Epithelial cell of prostate (primary cell): ENCODE data around the gene TENM4.
A peak's percentile ranks its signal among the peaks of the same experiment; 100 is the strongest.

ENCODE experiments used
- DNase-seq: peaks from one replicate; pipeline ENCODE4 v3.0.0-alpha.2; 2011; ENCODE audit warnings: low read depth, low spot score
- H3K27ac ChIP-seq: fragments of 450-650 bp; 2 replicates; pipeline ENCODE4 v1.5.1; 2017; ENCODE audit warnings: mild to moderate bottlenecking

Gene TENM4

DNA sequence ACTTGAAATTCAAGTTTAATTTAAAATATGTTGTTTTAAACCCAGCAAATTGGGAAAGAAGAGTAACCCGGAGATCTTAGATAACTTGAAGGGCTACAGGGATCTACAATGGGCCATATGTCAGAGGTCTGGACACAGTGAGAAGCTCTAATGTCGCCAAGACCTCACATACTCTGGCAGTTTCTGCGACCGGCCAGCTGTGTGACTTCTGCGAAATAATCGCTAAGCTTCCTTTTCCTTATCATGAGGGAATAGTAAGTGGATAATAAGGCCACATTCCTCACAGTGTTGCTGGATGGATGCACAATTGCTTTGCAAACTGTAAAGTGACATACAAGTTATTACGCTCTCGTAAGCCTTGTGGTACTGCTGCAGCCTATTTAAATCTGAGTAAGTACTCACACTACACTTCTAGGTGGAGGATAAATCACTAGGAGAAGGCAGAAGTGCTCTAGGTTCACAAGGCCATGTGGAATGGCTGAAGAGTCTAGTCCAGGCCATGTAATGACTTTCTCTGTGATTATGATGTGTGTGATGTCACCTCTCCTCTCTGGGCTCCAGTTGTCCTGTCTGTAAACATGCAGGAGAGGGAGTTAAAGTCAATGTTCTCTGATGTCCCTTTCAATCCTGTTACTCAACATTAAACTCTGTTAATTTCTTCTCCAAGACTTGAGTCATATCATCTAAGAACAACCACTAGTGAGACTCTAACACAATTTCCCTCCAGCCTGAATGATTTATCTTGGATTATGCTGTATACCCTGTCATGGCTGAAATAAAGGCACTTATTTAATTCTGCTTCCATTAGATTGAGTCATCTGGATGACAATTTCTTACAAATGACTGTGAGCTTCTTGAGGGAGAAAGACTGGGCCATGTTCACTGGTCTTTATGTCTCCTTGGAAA, 673.5 kb downstream of the TENM4 start:
- no peak for DNase-seq
- no peak overlapping the region for H3K27ac ChIP-seq

DNA sequence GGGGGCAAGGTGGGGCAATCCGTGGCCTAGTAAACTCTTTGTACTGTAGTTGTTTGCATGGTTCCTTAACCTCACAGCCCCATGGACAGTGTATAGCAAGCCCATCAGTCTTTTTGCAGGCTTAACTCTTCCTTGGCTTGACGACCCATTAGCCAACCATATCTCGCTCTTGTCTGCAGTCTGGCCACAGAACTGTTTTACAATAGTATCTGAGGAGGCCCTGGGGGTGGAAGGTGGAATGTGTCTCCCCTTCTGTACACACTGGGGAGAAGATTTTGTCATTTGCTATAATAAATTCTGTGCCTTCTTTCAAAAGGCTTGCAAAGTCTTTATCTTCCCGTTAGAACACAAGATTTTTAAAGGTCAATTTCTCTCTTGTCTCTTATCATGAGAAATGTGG, 675.9 kb downstream of the TENM4 start:
- H3K27ac ChIP-seq: no peak overlapping the region
- no peak for DNase-seq

DNA sequence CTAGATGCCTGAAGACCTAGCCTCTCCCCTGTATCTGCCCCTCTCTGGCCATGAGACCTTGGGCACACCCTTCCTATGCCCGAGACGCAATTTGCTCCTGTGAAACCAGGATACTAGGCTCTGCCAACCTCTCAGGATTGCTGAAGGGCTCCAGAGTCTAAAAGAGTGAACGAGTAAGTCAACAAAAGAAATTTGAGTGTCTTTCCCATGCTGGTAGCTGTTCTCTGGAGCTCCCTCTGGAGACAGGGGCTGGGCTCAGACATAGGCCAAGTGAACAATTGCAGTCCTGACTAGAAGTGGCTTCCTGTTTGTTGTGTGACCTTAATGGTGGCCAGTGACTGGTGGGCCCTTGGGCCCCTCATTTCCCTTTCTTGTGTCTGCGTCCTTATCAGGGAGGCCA, 677.2 kb downstream of the TENM4 start:
- H3K27ac ChIP-seq: no peak overlapping the region
- DNase-seq: no peak

DNA sequence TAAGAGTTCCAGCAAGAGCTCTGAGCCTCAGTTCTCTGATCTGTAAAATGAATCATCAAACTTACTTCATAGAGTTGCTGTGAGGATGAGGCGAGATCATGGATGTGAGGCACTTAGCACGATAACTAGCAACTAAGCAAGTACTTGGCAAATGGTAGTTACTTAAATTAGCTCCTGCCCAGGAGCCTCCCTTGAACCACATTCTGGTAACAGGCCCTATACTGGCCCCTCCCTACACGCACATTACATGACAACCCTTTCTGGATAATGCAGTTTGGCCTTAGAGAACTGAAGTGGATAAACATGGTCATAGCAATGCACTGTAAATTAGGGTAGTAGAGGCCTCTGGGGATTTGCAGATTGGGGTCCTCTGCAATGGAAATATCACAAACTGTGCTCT, 678.7 kb downstream of the TENM4 start:
- DNase-seq: no peak
- no peak overlapping the region for H3K27ac ChIP-seq

DNA sequence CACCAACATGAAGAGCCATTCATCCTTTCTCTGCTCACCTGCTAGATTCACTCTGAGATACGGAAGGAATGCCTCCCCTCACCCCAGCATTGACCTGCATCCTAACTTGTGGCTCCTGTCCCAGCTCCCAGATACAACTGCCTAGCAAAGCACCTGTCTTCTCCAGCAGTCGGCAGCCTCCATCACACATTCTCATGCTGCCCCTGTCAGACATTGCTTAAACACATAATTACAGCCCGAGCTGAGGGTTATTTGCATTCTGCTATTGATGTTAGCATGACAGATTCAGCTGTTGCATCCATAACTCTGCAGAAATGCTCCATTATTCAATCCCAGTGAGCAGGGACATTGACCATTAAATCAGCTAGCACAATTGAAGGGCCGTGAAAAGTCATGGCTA, 681.8 kb downstream of the TENM4 start:
- no peak overlapping the region for H3K27ac ChIP-seq
- no peak for DNase-seq

DNA sequence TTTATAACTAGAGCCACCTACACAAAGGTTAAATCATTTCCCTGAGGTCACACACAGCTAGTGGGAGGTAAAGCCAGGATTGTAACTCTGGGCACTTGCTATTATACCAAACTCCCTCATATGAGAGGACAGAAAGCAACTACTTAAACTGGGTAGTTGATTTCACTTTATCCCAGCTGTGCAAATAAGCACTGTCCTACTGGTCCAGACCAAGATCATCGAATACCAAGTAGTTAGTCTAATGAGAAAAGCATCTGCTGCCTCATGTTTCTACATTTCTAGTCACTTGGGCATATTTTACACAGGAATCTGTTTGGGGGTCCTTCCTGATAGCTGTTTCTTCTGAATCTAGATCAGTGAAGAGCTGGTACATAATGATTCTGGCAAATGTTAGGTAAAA, 687.5 kb downstream of the TENM4 start:
- no peak for DNase-seq
- no peak overlapping the region for H3K27ac ChIP-seq

DNA sequence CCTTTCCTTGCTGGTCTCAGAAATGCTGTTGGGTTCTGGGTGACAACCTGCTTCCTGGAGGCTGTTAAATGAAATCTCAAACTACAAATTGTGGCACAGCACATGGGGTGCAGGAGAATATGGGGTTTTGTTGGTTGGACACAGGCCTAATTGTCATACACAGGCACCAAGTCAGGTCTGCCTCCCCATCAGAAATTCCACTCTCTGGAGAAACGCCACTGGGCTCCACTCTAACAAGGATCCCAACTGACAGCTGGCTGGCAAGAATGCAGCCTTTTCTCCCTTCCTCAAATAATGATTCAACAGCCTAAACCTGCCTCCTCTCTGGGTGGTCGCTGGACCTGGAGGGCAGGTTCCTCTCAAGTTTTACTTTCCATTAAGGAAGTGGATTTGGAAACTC, 688.3 kb downstream of the TENM4 start:
- DNase-seq: no peak
- no peak overlapping the region for H3K27ac ChIP-seq

DNA sequence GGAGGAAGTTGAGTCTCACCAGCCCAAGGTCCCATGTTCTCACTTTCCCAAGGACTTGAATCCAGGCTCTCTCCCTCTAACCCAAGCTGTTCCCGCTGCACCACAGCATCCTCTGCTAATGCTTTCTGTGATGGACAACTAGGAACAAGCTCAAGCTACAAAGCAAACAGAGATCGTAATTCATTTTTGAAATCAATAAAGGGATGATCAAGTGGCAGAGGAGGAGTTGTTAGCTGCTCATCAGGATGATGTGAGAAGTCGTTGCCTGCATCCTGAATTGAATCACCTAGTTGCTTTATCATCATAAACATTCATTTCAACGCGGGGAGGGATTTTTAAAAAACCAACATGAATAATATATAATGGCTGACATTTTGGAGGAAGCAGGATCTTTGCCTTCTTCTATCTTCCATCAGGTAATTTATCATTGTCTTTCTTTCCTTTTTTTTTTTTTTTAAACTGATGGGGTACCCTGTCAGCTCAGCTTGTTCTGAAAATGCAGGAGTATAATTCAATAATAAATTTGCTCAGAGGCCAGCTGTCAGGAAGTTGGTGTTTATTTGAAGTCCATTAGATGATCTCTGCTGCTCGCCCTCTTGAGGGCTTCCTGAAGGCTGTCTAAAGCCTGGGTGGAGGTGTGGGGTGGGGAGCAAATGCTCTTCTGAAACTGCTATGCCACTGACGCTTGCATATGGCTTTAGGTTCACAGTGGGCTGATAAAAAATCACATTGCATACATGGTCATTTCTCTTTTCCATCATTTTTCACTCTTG, 691.7 kb downstream of the TENM4 start:
- no peak overlapping the region for H3K27ac ChIP-seq

DNA sequence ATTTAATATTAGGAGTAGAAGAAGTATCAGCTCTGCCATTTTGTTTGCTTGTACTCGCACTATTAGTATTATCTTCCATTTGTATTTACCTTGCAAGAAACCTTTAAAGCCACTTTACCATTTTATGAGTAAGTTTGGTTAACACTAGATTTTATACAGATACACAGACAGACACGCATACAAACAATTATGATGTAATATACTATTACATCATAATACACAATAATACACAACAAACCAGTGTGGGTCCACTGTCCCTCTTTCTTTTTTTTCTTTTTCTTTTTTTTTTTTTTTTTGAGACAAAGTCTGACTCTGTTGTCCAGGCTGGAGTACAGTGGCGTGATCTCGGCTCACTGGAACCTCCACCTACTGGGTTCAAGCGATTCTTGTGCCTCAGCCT, 695.9 kb downstream of the TENM4 start:
- no peak overlapping the region for H3K27ac ChIP-seq
- no peak for DNase-seq

More for the DNA sequence above, 691.7 kb downstream of the TENM4 start:
- DNase-seq: no peak

DNA sequence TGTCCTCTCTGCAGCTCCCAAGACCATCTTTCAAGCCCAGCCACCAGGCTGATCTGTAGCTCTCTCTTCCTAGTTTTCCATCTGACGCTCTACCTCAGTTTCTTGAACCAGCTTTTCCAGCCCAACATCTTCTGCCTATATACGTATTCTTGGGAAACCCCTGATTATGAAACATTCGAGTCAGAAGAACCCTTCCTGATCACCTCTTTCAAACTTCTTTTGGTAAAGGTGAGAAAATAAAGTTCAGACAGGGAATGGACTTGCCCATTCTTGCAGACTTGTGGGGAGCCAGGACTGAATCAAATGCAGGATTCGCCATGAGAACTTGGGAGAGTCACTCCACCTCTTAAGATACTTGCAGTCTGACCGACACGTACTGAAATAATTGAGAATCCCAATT, 696.6 kb downstream of the TENM4 start:
- H3K27ac ChIP-seq: no peak overlapping the region
- peak; percentile 12 for DNase-seq

DNA sequence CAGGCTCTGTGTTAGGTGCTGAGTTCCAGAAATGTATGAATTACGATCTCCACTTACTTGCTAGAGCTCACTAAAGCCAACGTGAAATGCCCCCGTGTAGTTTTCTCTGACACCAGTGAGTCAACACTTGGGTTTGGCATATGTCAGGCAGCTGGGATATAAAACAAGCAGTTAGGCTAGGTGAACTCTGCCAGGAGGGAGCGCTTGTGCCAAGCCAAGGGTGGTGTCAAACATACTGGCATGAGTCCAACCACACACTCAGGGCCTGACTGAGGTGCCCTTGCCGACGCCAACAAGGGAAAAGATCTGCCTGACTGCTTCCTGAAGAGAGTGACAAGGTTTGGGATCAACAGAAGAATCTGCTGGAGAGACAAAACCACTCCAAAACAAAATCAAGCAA, 698.4 kb downstream of the TENM4 start:
- peak; percentile 10 for DNase-seq

DNA sequence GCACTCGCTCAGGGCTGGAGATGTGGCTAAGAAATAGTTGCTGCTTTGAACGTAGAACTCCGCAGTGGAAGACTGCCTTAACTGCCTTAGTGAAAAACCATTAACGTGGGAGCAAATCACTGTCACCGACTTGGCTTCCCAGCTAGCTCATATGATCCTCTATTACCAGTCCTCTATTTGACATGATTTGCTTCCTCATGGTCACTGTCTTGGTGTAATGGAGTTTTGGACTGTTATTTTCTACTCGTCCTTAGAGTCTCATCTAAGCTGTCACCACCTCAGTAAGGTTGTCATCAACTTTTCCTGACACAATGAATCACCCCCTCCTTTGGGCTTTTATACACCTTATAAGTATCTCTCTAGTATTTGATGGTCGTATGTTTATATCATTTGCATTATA, 699.1 kb downstream of the TENM4 start:
- DNase-seq: no peak
- H3K27ac ChIP-seq: no peak overlapping the region

More for the DNA sequence above, 698.4 kb downstream of the TENM4 start:
- no peak overlapping the region for H3K27ac ChIP-seq

DNA sequence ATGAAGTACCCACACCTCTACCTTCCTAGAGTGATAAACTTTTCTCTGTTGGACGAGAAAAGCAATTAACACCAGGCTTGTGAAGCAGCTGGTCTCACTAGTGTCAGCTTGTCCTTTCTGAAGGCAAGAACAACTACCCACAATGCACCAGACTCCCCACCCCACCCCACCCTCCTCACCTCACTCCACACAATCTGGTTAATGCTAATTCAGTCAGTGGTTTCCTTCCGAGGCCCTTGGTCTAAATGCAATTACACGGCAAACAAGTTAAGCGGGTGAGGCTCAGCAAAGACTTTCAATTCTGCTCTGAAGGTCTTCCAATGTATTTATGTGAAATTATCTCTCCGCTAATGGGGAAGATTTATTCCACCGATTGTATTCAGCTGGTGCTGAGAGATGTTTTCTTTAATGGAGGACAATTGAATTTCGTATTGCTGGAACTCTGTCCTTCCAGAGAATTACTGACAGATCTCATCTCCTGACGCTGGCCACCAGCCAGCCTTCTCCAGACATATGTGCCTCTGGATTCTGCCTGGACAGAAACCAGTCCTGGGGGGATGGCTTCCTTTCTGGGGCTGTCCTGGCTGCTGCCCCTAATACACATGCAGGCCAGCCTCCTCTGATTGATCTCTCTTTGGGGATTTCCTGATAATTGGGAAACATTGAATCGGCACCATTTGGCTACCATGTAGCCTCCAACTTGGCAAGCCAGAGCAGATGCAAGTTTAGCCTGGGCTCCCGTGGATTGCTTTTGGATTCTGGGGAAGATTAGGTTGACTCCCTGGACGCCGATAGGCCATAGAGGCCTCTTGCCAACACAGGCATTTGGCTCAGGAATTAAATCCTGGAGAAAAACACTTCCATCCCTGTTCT, 700.4 kb downstream of the TENM4 start:
- no peak for DNase-seq
- no peak overlapping the region for H3K27ac ChIP-seq

DNA sequence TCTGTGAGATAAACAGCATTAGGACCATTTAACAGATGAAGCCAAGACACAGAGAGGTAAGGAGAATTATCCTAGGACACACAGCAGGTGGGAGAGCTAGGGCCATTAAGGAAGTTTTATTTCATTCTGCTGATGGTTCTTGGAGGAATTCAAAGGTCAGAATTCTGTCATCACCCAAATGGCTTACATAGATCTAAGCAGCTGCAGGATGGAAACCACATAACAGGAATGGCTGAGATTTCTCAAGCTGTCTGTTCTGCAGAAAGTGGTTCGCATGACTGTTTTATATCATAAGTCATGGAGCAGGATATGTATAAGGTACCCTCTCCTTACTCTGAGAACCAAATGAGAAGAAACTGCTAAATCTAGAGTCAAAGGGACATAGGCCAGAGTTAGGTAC, 702.9 kb downstream of the TENM4 start:
- H3K27ac ChIP-seq: no peak overlapping the region
- DNase-seq: no peak

DNA sequence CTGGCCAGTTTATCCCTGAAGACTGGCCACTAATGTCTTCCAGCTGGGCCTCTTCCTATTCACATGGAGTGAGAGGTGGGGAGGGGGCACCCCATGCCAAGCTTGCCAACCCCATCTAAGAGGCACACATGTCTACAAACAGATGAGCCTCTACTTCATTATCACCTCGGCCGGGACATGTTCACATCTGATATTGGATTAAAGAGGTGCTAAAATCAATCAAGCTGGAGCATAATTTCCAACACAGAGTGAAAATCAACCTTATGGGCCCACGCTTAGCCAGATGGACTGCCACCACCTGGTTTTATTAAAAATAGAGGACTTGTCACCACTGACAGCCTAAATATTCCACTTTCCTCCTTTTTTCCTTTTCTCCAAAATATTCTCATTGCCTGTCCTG, 703.5 kb downstream of the TENM4 start:
- DNase-seq: no peak
- no peak overlapping the region for H3K27ac ChIP-seq

DNA sequence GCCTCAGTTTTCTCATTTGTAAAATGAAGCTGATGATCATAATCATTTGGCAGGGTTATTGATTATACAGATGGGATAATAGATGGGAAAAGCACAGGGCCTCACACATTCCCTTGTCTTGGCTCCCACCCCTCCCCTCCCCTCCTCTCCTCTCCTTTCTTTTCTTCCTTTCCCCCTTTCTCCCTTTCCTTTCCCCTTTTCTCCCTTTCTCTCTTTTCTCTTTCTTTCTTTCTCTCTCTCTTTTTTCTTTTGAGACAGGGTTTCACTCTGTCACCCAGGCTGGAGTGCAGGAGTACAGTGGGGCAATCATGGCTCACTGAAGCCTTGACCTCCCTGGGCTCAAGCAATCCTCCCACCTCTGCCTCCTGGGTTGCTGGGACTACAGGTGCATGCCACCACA, 705.1 kb downstream of the TENM4 start:
- no peak for DNase-seq

DNA sequence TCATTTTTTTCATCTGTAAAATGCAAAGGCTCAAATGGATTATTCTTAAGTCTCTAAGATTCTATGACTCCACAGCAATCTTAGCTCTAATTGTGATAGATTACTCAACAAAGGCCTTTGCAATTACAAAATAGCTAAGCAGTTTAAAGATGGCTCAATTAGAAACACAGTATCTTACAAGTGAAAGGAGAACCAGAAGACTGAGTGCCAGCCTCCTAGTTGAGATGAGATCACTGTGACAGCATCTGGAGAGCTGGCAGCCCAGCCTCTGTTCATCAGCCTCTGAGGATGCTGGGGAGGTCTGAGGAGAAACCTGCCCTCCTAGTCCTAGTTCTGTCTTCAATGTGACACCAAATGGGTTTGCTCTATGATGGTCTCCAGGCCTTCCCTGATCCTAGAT, 707.8 kb downstream of the TENM4 start:
- no peak overlapping the region for H3K27ac ChIP-seq
- no peak for DNase-seq

More for the DNA sequence above, 705.1 kb downstream of the TENM4 start:
- H3K27ac ChIP-seq: no peak overlapping the region

DNA sequence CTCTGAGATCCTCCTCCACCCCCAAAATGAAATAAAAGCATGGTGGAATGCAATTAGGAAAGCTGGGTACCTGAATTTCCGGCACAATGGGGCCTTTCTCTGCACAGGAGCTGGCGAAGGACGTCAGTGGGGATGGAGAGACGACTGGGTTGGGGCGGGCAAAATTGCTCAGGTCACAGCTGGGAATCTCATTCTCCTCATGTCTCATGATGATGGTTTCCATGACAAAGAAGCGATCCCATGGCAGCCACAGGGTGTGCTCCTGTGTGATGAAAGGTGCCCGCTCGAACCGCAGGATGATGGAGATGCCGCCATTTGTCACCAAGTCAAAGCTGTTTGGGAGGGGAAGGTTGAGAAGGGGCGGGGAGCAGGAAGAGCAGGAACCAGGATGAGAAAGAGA, 708.6 kb downstream of the TENM4 start:
- no peak for DNase-seq

DNA sequence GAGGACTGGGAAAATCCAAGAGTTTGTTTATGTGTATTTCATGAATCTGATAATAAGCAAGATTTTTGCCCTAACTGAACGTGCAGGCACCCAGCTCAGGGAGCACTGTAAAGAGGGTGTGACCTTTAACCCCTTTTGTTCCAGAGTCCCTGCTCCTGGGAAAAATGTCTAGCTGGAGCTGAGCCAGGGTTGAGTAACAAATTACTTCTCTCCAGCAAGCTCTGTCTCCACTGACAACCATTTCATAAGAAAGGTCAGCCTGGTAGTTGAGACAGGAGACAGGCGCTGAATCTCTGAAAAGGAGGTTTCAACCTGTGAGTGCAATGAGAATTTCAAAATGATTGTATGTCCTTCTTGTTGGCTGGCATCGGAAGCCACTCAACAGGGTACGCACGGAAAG, 709.8 kb downstream of the TENM4 start:
- no peak for DNase-seq
- no peak overlapping the region for H3K27ac ChIP-seq

More for the DNA sequence above, 708.6 kb downstream of the TENM4 start:
- no peak overlapping the region for H3K27ac ChIP-seq

DNA sequence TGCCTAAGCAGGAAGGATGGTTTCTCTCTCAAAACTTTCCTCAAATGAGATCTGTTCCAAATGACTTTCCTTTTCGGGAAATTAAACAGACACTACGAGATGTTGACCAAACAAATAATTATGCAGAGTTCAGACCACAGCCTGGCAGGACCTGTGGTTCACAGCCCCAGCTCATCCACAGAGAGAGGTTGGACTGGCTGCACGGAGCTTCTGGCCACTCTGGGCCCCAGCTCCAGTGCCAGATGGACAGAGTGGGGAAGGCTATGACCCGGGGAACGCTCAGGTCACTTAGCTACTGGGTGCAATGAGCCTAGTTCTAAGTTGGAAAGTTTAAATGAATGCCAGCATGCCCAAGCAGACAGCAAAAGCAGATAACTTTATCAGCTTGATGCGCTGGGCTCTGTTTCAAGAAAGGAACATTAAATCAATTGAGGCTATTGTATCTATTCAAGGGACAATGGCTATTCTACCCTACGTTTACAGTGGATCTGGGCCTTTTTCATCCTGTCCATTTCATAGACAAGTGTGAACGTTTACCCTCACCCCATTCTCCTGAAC, 710.5 kb downstream of the TENM4 start:
- DNase-seq: no peak

More for the DNA sequence above, 710.5 kb downstream of the TENM4 start:
- H3K27ac ChIP-seq: no peak overlapping the region
